B cell (primary cell): ENCODE data around the gene CCDC9. TPM values are rescaled to one million over a fixed set of nuclear protein-coding genes. Genes with fewer than 3 reads are reported as not detected.

Experiments used
- ATAC-seq: fragments of 200-7000 bp; cut with Tn5 transposase; one replicate; pipeline ENCODE4 v1.10.0; 2021; ENCODE audit warnings: low read depth, mild to moderate bottlenecking, moderate number of reproducible peaks, moderate library complexity
- CTCF ChIA-PET: fragments of 350-600 bp; sonication (Branson Sonifier 250); formaldehyde crosslinking; loops from one replicate; lab custom pipeline; 2021; ENCODE audit warnings: antibody characterized with exemption, inconsistent platforms; lab: Charles Lee
- POLR2A ChIA-PET: fragments of 350-600 bp; sonication (Branson Sonifier 250); formaldehyde crosslinking; loops from one replicate; lab custom pipeline; 2021; ENCODE audit warnings: antibody characterized with exemption; lab: Charles Lee
- DNase-seq: peaks from one replicate; pipeline ENCODE4 v3.0.0; 2013
- H2AFZ ChIP-seq: 2 replicates; pipeline ENCODE4 v1.6.1; 2012; ENCODE audit warnings: mild to moderate bottlenecking, low read depth, low read length; ENCODE audit not compliant: insufficient read depth, poor library complexity, severe bottlenecking
- H3K27ac ChIP-seq, 2 donors: 1 replicate in 1 of 2; 2 replicates in 1 of 2; pipeline ENCODE4 v1.5.1; 2012 to 2013; ENCODE audit warnings: low read length in 2 of 2, mild to moderate bottlenecking in 2 of 2, moderate library complexity in 1 of 2
- H3K27me3 ChIP-seq, 4 experiments: fragments of 200-600 bp in 1 of 4; sonication (generic) in 1 of 4; replicated peaks in 1 of 4; 1 replicate in 2 of 4; 2 replicates in 2 of 4; pipeline versions ENCODE4 v1.6.1 to v1.7.0; 2013 to 2016; ENCODE audit warnings: low read length in 3 of 4, mild to moderate bottlenecking in 2 of 4, mixed read lengths in 1 of 4, moderate library complexity in 1 of 4; ENCODE audit not compliant: insufficient read depth in 4 of 4, control insufficient read depth in 3 of 4; ENCODE audit errors: control extremely low read depth in 1 of 4
- H3K36me3 ChIP-seq, 2 experiments: replicated peaks in 1 of 2; 1 replicate in 1 of 2; 2 replicates in 1 of 2; pipeline versions ENCODE4 v1.6.1 to v1.7.1; 2013; ENCODE audit warnings: low read length in 1 of 2; ENCODE audit not compliant: insufficient read depth in 2 of 2, control insufficient read depth in 1 of 2; ENCODE audit errors: control extremely low read depth in 1 of 2, extremely low read depth in 1 of 2
- H3K4me1 ChIP-seq, 2 donors: fragments of 200-600 bp in 1 of 2; sonication (generic) in 1 of 2; 1 replicate in 1 of 2; 2 replicates in 1 of 2; pipeline versions ENCODE4 v1.5.1 to v1.6.1; 2013 to 2017; ENCODE audit warnings: low read length in 2 of 2; ENCODE audit not compliant: control insufficient read depth in 2 of 2, insufficient read depth in 2 of 2
- H3K4me2 ChIP-seq: replicated peaks from 2 replicates; pipeline ENCODE3; 2012; ENCODE audit warnings: mild to moderate bottlenecking, low read depth, low read length; ENCODE audit not compliant: poor library complexity, severe bottlenecking
- H3K4me3 ChIP-seq, 5 experiments: fragments of 200-600 bp in 1 of 5; sonication (generic) in 1 of 5; 1 replicate in 3 of 5; 2 replicates in 2 of 5; pipeline versions ENCODE4 v1.5.1 to v1.7.0; 2011 to 2016; ENCODE audit warnings: low read length in 4 of 5, mild to moderate bottlenecking in 4 of 5, low read depth in 2 of 5, control low read depth in 1 of 5, moderate library complexity in 1 of 5; ENCODE audit not compliant: insufficient read depth in 1 of 5; ENCODE audit errors: control extremely low read depth in 1 of 5, extremely low read depth in 1 of 5
- H3K79me2 ChIP-seq: fragments of 200-600 bp; sonication (generic); one replicate; pipeline ENCODE4 v1.6.0; 2016; ENCODE audit warnings: low read length; ENCODE audit not compliant: control insufficient read depth, insufficient read depth
- H3K9ac ChIP-seq: fragments of 200-600 bp; sonication (generic); 2 replicates; pipeline ENCODE4 v1.6.1; 2017; ENCODE audit warnings: mild to moderate bottlenecking, low read length, moderate library complexity
- H3K9me3 ChIP-seq, 3 donors: one replicate each; pipeline versions ENCODE4 v1.6.1 to v1.7.1; 2013; ENCODE audit warnings: low read length in 2 of 3; ENCODE audit not compliant: control insufficient read depth in 2 of 3, insufficient read depth in 1 of 3; ENCODE audit errors: control extremely low read depth in 1 of 3
- H4K20me1 ChIP-seq: 2 replicates; pipeline ENCODE4 v1.6.0; 2012; ENCODE audit warnings: mild to moderate bottlenecking, low read length; ENCODE audit not compliant: insufficient read depth, control insufficient read depth, poor library complexity, severe bottlenecking
- H3K27ac Mint-ChIP-seq: one replicate; pipeline ENCODE4 v1.8.0; 2021; ENCODE audit warnings: mixed read lengths
- H3K27me3 Mint-ChIP-seq: one replicate; pipeline ENCODE4 v1.8.0; 2021; ENCODE audit warnings: mixed read lengths
- H3K4me1 Mint-ChIP-seq: one replicate; pipeline ENCODE4 v1.8.0; 2021; ENCODE audit warnings: mixed read lengths
- H3K4me3 Mint-ChIP-seq: one replicate; pipeline ENCODE4 v1.8.0; 2021; ENCODE audit warnings: mixed read lengths
- H3K9me3 Mint-ChIP-seq: one replicate; pipeline ENCODE4 v1.8.0; 2022; ENCODE audit warnings: mixed read lengths; ENCODE audit not compliant: insufficient read depth
- CTCF ChIP-seq: fragments of 200-600 bp; IDR thresholded peaks from one replicate; pipeline ENCODE4 v1.8.0; 2022; ENCODE audit warnings: antibody characterized with exemption, mild to moderate bottlenecking
- EZH2 ChIP-seq: IDR thresholded peaks from 2 replicates; pipeline ENCODE4 v1.6.1; 2012; ENCODE audit warnings: borderline replicate concordance, low read depth, mild to moderate bottlenecking, moderate library complexity, low read length; ENCODE audit not compliant: insufficient read depth, poor library complexity, severe bottlenecking
- WGBS: methylation state at CpG from one replicate; pipeline ENCODE4 v1.1.5; 2013; ENCODE audit warnings: missing lambda C conversion rate; ENCODE audit not compliant: insufficient coverage; 5-methylcytosine and 5-hydroxymethylcytosine counted together
- intact Hi-C: fragments of 100-400 bp; cut with micrococcal nuclease; formaldehyde crosslinking; loops from one replicate; pipeline ENCODE4 v1.10.0; 2022
- polyA plus RNA-seq: library from polyadenylated mRNA; depleted of rRNA; stranded (reverse); fragments of >200 nt; gene quantifications from 2 replicates; pipeline ENCODE4 v1.2.3, GENCODE V29; 2012
- total RNA-seq, 2 donors: library from RNA; stranded (reverse); fragments of 120-200 nt in 1 of 2; gene quantifications; 1 replicate in 1 of 2; 2 replicates in 1 of 2; pipeline versions ENCODE4 v1.2.3 to v1.2.4, GENCODE V29; 2013 to 2022

The CCDC9 gene
- total and polyA plus RNA-seq, 2 donors (not counting 1 experiment from before 2014, with no cell fraction given), result 12.3 to 54.7 TPM

GRCh38 chr19:47272448-47273312 is 16.4 kb downstream of the CCDC9 start:
- H3K9ac ChIP-seq, result peak overlapping the region; percentile 100
- peak overlapping the region; percentile 100 for H3K4me2 ChIP-seq
- H3K79me2 ChIP-seq, result no peaks in the 10 kb centered on the region
- intact Hi-C loops, result loop anchor here (1.0 to 10.0 kb wide), 4 partner anchors 15 to 1365 kb away; partner anchors contain the start of genes BICRA, DBP and SLC1A5
- peak overlapping the region; percentile 41 to 98 for H3K27ac ChIP-seq
- H2AFZ ChIP-seq, result peak overlapping the region; percentile 64
- H4K20me1 ChIP-seq, result peaks cover 17% of the 10 kb centered on the region
- Mint-ChIP-seq H3K9me3 (no peaks in the 10 kb centered on the region), H3K4me3 (peak overlapping the region; percentile 97), H3K27ac (peak overlapping the region; percentile 82), H3K27me3 (no peaks in the 10 kb centered on the region), H3K4me1 (peaks cover 22% of the 10 kb centered on the region)
- no peaks in the 10 kb centered on the region for H3K9me3 ChIP-seq
- TF ChIP-seq EZH2, result no peak
- CTCF ChIA-PET, result interaction anchor here (0.9 kb wide), 1 partner anchor 62 kb away, joined by 3 read pairs; no protein-coding TSS in a partner anchor
- H3K4me3 ChIP-seq, result peak overlapping the region in 4 of 5 experiments; percentile 85 to 99 (median 97)
- no peaks in the 10 kb centered on the region for H3K27me3 ChIP-seq
- H3K4me1 ChIP-seq, result peaks cover 12 to 22% of the 10 kb centered on the region in 2 donors
- POLR2A ChIA-PET, result interaction anchor here (4.1 kb wide), 1 partner anchor 16 kb away, joined by 74 read pairs; the partner anchor contains the start of gene CCDC9
- WGBS, result 39% methylated on average over 35 of the region's 42 CpGs
- ATAC-seq, result no peak
- DNase-seq, result no peak
- H3K36me3 ChIP-seq, result peaks cover 0 to 16% of the 10 kb centered on the region in 2 experiments

GRCh38 chr19:47273313-47274070 is 17.2 kb downstream of the CCDC9 start:
- Mint-ChIP-seq H3K27me3 (no peaks in the 10 kb centered on the region), H3K4me3 (peak overlapping the region; percentile 97), H3K27ac (peak overlapping the region; percentile 99), H3K9me3 (no peaks in the 10 kb centered on the region), H3K4me1 (peaks cover 22% of the 10 kb centered on the region)
- Histone ChIP-seq H3K9me3 (no peaks in the 10 kb centered on the region), H3K27me3 (no peaks in the 10 kb centered on the region), H2AFZ (peak overlapping the region; percentile 64), H3K36me3 (peaks cover 0 to 13% of the 10 kb centered on the region in 2 experiments), H3K4me1 (peaks cover 12 to 22% of the 10 kb centered on the region in 2 donors), H3K4me2 (peak overlapping the region; percentile 100), H3K79me2 (no peaks in the 10 kb centered on the region), H4K20me1 (peaks cover 17% of the 10 kb centered on the region), H3K4me3 (peak overlapping the region; percentile 54 to 99 (median 96)), H3K27ac (peak overlapping the region; percentile 94 to 98), H3K9ac (peak overlapping the region; percentile 100)
- ATAC-seq, result peak; percentile 56
- TF ChIP-seq EZH2 (no peak), CTCF (no peak)
- DNase-seq, result peak; percentile 91
- under 1% methylated on average over 33 of the region's 54 CpGs for WGBS
- ChIA-PET CTCF (interaction anchor here (1.0 to 3.3 kb wide), 6 partner anchors 13 to 118 kb away, joined by 3 to 22 read pairs (median 8); partner anchors contain the start of gene CCDC9), POLR2A (interaction anchor here (0.6 to 4.1 kb wide), 14 partner anchors 11 to 982 kb away, joined by 3 to 74 read pairs (median 6); partner anchors contain the start of genes CARD8, CCDC9 and SLC1A5)
- intact Hi-C loops, result loop anchor here (1.0 to 10.0 kb wide), 8 partner anchors 16 to 1364 kb away; partner anchors contain the start of genes BICRA, DBP, DHX34 and NAPA
